ENCODE results near the gene MAGI2. TPM values are rescaled to one million over a fixed set of nuclear protein-coding genes. Genes with fewer than 3 reads are reported as not detected.
A peak's percentile ranks its signal among the peaks of the same experiment; 100 is the strongest.
"Not testable (repeated sequence)": the region's sequence is repeated elsewhere in the genome, so short reads cannot be mapped to it uniquely, and the experiment has no call there.

Gene MAGI2
- total RNA-seq, 1 experiment from 2014 or later, result 14.3 TPM

DNA sequence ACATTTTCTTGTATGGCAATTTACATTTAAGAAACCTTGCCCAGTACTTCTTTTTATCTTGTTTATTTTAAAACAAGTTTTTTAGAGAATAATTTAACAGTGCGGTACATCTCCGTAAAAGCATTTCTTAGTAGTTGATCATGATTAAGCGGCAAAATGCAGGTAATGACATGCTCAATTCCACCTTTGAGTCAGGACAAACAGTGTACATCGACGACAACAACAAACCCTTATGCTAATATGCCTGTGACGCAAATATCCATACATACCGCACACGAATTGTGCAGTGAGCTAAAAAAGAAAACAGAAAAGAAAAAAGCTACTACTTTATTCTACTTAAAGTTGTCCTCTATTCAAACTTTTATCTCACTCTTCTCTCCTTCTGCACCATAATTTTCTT, 1.9 kb downstream of the MAGI2 start:
- Histone ChIP-seq H2BK15ac (ENCODE audit: low read depth, low read length) (no peak overlapping the region), H4K8ac (replicated peaks; ENCODE audit: insufficient read length, low read depth, low read length) (no peak overlapping the region), H3K27me3 (ENCODE audit: insufficient read depth, low read length) (peaks cover 16% of the 10 kb centered on the region; the same call in 1 of the 2 replicates), H3K56ac (ENCODE audit: insufficient read length, low read depth, low read length) (no peak overlapping the region), H3K4me1 (ENCODE audit: insufficient read depth, low read length) (no peaks in the 10 kb centered on the region), H3T11ph (ENCODE audit: low read length) (no peak overlapping the region), H3K18ac (ENCODE audit: insufficient read length, low read depth, low read length) (no peak overlapping the region), H2BK5ac (ENCODE audit: insufficient read length, low read length) (no peak overlapping the region), H2AFZ (ENCODE audit: low read length) (no peak overlapping the region), H2BK20ac (ENCODE audit: low read depth, low read length, poor library complexity, severe bottlenecking) (no peak overlapping the region), H4K5ac (ENCODE audit: insufficient read length, low read depth, low read length) (no peak overlapping the region), H3K79me2 (ENCODE audit: insufficient read depth, low read length) (no peaks in the 10 kb centered on the region), H3K14ac (ENCODE audit: insufficient read depth, low read length) (no peak overlapping the region), H2BK12ac (ENCODE audit: insufficient read length, low read depth, low read length) (no peak overlapping the region), H3K9me3 (ENCODE audit: control insufficient read depth, low read depth, low read length) (no peaks in the 10 kb centered on the region), H2BK120ac (ENCODE audit: low read depth, low read length, poor library complexity, severe bottlenecking) (no peak overlapping the region), H3K23ac (ENCODE audit: insufficient read length, low read depth, low read length) (no peak overlapping the region), H2AK5ac (ENCODE audit: insufficient read length, low read length) (no peak overlapping the region), H4K91ac (ENCODE audit: insufficient read length, low read depth, low read length) (no peak overlapping the region), H4K20me1 (ENCODE audit: control insufficient read depth, insufficient read depth, insufficient read length) (no peaks in the 10 kb centered on the region), H3K79me1 (ENCODE audit: insufficient read depth, low read depth, low read length, poor library complexity, severe bottlenecking) (no peaks in the 10 kb centered on the region), H3K23me2 (ENCODE audit: insufficient read length, low read depth, low read length, poor library complexity, severe bottlenecking) (peaks cover 23% of the 10 kb centered on the region), H3K4me2 (ENCODE audit: insufficient read depth, insufficient read length, low read length) (peak overlapping the region; percentile 95), H3K4ac (ENCODE audit: low read depth, low read length) (no peak overlapping the region), H3K9ac (ENCODE audit: extremely low read depth, insufficient read length, low read length) (no peak overlapping the region), H3K27ac (ENCODE audit: insufficient read length, low read depth, low read length) (no peak overlapping the region)
- Mint-ChIP-seq H3K27me3 (ENCODE audit: low read depth) (peaks cover 68% of the 10 kb centered on the region), H3K4me3 (peak overlapping the region; percentile 80 to 95), H3K36me3 (ENCODE audit: insufficient read depth in 1 of 3, low read depth in 3 of 3) (no peaks in the 10 kb centered on the region), H3K27ac (no peak overlapping the region), H3K4me1 (peaks cover 18 to 22% of the 10 kb centered on the region in 2 experiments), H3K9me3 (no peaks in the 10 kb centered on the region)
- TF ChIP-seq, protein P1, sequence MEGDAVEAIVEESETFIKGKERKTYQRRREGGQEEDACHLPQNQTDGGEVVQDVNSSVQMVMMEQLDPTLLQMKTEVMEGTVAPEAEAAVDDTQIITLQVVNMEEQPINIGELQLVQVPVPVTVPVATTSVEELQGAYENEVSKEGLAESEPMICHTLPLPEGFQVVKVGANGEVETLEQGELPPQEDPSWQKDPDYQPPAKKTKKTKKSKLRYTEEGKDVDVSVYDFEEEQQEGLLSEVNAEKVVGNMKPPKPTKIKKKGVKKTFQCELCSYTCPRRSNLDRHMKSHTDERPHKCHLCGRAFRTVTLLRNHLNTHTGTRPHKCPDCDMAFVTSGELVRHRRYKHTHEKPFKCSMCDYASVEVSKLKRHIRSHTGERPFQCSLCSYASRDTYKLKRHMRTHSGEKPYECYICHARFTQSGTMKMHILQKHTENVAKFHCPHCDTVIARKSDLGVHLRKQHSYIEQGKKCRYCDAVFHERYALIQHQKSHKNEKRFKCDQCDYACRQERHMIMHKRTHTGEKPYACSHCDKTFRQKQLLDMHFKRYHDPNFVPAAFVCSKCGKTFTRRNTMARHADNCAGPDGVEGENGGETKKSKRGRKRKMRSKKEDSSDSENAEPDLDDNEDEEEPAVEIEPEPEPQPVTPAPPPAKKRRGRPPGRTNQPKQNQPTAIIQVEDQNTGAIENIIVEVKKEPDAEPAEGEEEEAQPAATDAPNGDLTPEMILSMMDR (conservative IDR thresholded peaks at IDR 0.05), result no peak
- no peak for DNase-seq
- no CpG with 5 or more reads among the region's 8 CpGs for WGBS (ENCODE audit: extremely low coverage, insufficient read length, low lambda C conversion rate)

GRCh38 chr7:79442766-79443165, 10.7 kb downstream of the MAGI2 start:
- H3K4me2 ChIP-seq (ENCODE audit: insufficient read depth, insufficient read length, low read length); H2AK5ac ChIP-seq (ENCODE audit: insufficient read length, low read length); H3K4me3 Mint-ChIP-seq; H3K4ac ChIP-seq (ENCODE audit: low read depth, low read length); H2BK5ac ChIP-seq (ENCODE audit: insufficient read length, low read length); H4K20me1 ChIP-seq (ENCODE audit: control insufficient read depth, insufficient read depth, insufficient read length); H3K27me3 ChIP-seq (ENCODE audit: insufficient read depth, low read length); H3K9me3 ChIP-seq (ENCODE audit: control insufficient read depth, low read depth, low read length); H3K23me2 ChIP-seq (ENCODE audit: insufficient read length, low read depth, low read length, poor library complexity, severe bottlenecking); H3K36me3 Mint-ChIP-seq (ENCODE audit: insufficient read depth in 1 of 3, low read depth in 3 of 3); H3K18ac ChIP-seq (ENCODE audit: insufficient read length, low read depth, low read length); H2BK15ac ChIP-seq (ENCODE audit: low read depth, low read length); H3K27ac Mint-ChIP-seq; H3K27me3 Mint-ChIP-seq (ENCODE audit: low read depth); H3K23ac ChIP-seq (ENCODE audit: insufficient read length, low read depth, low read length); H3T11ph ChIP-seq (ENCODE audit: low read length); H3K14ac ChIP-seq (ENCODE audit: insufficient read depth, low read length); H3K9me3 Mint-ChIP-seq; H4K91ac ChIP-seq (ENCODE audit: insufficient read length, low read depth, low read length); H2AFZ ChIP-seq (ENCODE audit: low read length); H3K27ac ChIP-seq (ENCODE audit: insufficient read length, low read depth, low read length); H4K8ac ChIP-seq (replicated peaks; ENCODE audit: insufficient read length, low read depth, low read length); H2BK12ac ChIP-seq (ENCODE audit: insufficient read length, low read depth, low read length); H3K4me1 Mint-ChIP-seq; H3K79me1 ChIP-seq (ENCODE audit: insufficient read depth, low read depth, low read length, poor library complexity, severe bottlenecking); DNase-seq; H3K9ac ChIP-seq (ENCODE audit: extremely low read depth, insufficient read length, low read length); H3K79me2 ChIP-seq (ENCODE audit: insufficient read depth, low read length); H3K56ac ChIP-seq (ENCODE audit: insufficient read length, low read depth, low read length); H2BK20ac ChIP-seq (ENCODE audit: low read depth, low read length, poor library complexity, severe bottlenecking); H3K4me1 ChIP-seq (ENCODE audit: insufficient read depth, low read length); H4K5ac ChIP-seq (ENCODE audit: insufficient read length, low read depth, low read length); H2BK120ac ChIP-seq (ENCODE audit: low read depth, low read length, poor library complexity, severe bottlenecking): not testable (repeated sequence)
- no CpG with 5 or more reads among the region's 3 CpGs for WGBS (ENCODE audit: extremely low coverage, insufficient read length, low lambda C conversion rate)
